ENCODE measurements around the gene VWF.

DNA sequence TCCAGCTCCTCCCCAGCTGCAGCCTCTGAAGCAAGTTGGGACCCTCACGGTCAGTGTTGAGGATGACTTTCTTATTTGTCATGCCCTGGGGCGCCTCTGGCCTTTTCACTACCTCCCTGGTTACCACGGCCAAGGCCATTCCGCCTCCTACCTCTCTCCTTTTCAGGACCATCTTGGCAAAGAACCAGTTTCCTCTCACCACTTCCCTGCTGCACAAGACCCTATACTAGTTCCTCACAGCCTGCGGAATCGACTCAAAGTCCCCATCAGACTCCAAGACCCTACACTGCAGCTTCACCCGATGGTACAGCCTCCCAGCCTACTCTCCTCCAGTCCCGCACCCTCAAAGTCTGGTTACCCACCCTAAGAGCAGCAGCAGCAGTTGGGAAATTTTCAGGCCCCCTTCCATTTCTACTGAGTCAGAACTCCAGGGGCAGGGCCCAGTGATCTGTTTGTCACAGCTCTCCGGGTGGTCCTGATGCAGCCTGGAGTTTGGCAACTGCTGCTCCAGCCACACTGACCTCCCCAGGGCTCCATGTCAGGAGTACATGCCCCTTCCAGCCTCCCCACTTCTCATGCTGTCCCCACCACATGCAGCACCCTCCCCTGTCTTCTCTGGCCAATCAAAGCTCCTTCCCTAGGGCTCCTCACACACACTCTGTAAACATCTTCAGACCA, 5.4 kb downstream of the VWF start:
- no peak for TF ChIP-seq CTCF (IDR thresholded peaks at IDR 0.05; ENCODE audit: insufficient read depth, low read length)
- TF ChIP-seq, protein P1, sequence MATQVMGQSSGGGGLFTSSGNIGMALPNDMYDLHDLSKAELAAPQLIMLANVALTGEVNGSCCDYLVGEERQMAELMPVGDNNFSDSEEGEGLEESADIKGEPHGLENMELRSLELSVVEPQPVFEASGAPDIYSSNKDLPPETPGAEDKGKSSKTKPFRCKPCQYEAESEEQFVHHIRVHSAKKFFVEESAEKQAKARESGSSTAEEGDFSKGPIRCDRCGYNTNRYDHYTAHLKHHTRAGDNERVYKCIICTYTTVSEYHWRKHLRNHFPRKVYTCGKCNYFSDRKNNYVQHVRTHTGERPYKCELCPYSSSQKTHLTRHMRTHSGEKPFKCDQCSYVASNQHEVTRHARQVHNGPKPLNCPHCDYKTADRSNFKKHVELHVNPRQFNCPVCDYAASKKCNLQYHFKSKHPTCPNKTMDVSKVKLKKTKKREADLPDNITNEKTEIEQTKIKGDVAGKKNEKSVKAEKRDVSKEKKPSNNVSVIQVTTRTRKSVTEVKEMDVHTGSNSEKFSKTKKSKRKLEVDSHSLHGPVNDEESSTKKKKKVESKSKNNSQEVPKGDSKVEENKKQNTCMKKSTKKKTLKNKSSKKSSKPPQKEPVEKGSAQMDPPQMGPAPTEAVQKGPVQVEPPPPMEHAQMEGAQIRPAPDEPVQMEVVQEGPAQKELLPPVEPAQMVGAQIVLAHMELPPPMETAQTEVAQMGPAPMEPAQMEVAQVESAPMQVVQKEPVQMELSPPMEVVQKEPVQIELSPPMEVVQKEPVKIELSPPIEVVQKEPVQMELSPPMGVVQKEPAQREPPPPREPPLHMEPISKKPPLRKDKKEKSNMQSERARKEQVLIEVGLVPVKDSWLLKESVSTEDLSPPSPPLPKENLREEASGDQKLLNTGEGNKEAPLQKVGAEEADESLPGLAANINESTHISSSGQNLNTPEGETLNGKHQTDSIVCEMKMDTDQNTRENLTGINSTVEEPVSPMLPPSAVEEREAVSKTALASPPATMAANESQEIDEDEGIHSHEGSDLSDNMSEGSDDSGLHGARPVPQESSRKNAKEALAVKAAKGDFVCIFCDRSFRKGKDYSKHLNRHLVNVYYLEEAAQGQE (IDR thresholded peaks at IDR 0.05; ENCODE audit: insufficient replicate concordance, low read depth): no peak
